Stomach smooth muscle (tissue), 2 donors: ENCODE measurements around the gene FOXO4.

Source experiments
- H3K27ac ChIP-seq: one replicate; pipeline ENCODE4 v1.7.0; 2013; ENCODE audit warnings: mild to moderate bottlenecking, low read length, inconsistent platforms
- H3K27me3 ChIP-seq, 2 donors: one replicate each; pipeline ENCODE4 v1.7.0; 2013; ENCODE audit warnings: low read length in 2 of 2; ENCODE audit not compliant: insufficient read depth in 2 of 2, control insufficient read depth in 1 of 2
- H3K36me3 ChIP-seq, 2 donors: one replicate each; pipeline ENCODE4 v1.7.0; 2013; ENCODE audit warnings: low read length in 2 of 2; ENCODE audit not compliant: control insufficient read depth in 2 of 2, insufficient read depth in 2 of 2
- H3K4me1 ChIP-seq: one replicate; pipeline ENCODE4 v1.7.0; 2013; ENCODE audit warnings: low read length; ENCODE audit not compliant: control insufficient read depth, insufficient read depth
- H3K4me3 ChIP-seq, 2 donors: one replicate each; pipeline ENCODE4 v1.7.0; 2013; ENCODE audit warnings: low read length in 2 of 2
- H3K9ac ChIP-seq, 2 donors: one replicate each; pipeline ENCODE4 v1.7.0; 2013; ENCODE audit warnings: low read length in 2 of 2, mild to moderate bottlenecking in 1 of 2
- H3K9me3 ChIP-seq, 2 donors: one replicate each; pipeline ENCODE4 v1.7.0; 2013; ENCODE audit warnings: low read length in 2 of 2; ENCODE audit not compliant: control insufficient read depth in 2 of 2
- donor health status: healthy.
- donor health status: Pancreatic carcinoma.

The FOXO4 gene

GRCh38 chrX:71143508-71143907 lies 47.9 kb downstream of the FOXO4 start:
- Histone ChIP-seq H3K9me3 (no peaks in the 10 kb centered on the region), H3K36me3 (peaks cover 13 to 16% of the 10 kb centered on the region in 2 donors), H3K27me3 (peaks cover 0 to 2% of the 10 kb centered on the region in 2 donors), H3K4me1 (peaks cover 19% of the 10 kb centered on the region), H3K27ac (no peak overlapping the region), H3K9ac (peak overlapping the region in 1 of 2 donors; percentile 21), H3K4me3 (no peak overlapping the region)

GRCh38 chrX:71144651-71145050 lies 49.0 kb downstream of the FOXO4 start, which contains the start of gene NLGN3:
Gene NLGN3, plus strand, starts transcription at chrX:71144841. Its CDS starts 2,909 bp downstream, at chrX:71147750.
- no peaks in the 10 kb centered on the region for H3K27me3 ChIP-seq
- peak within 1 kb of the TSS; percentile 32 to 57 for H3K4me3 ChIP-seq
- no peak within 1 kb of the TSS for H3K27ac ChIP-seq
- peaks cover 19% of the 10 kb centered on the region for H3K4me1 ChIP-seq
- H3K36me3 ChIP-seq, result peaks cover 7% of the 10 kb centered on the region in 2 donors
- no peak within 1 kb of the TSS for H3K9ac ChIP-seq
- no peaks in the 10 kb centered on the region for H3K9me3 ChIP-seq

- no peaks in the 10 kb centered on the region for H3K36me3 ChIP-seq
- H3K4me3 ChIP-seq, result no peak overlapping the region
- H3K9ac ChIP-seq, result no peak overlapping the region
- no peaks in the 10 kb centered on the region for H3K27me3 ChIP-seq
- no peaks in the 10 kb centered on the region for H3K9me3 ChIP-seq
- no peak overlapping the region for H3K27ac ChIP-seq
- peaks cover 19% of the 10 kb centered on the region for H3K4me1 ChIP-seq
Observed at GRCh38 chrX:71147496-71148277, 52.0 kb downstream of the FOXO4 start.

GRCh38 chrX:71148278-71148663 lies 52.6 kb downstream of the FOXO4 start:
- no peak overlapping the region for H3K9ac ChIP-seq
- no peaks in the 10 kb centered on the region for H3K9me3 ChIP-seq
- no peak overlapping the region for H3K27ac ChIP-seq
- peaks cover 0 to 2% of the 10 kb centered on the region in 2 donors for H3K27me3 ChIP-seq
- no peak overlapping the region for H3K4me3 ChIP-seq
- no peaks in the 10 kb centered on the region for H3K36me3 ChIP-seq
- peaks cover 17% of the 10 kb centered on the region for H3K4me1 ChIP-seq

- H3K4me3 ChIP-seq, result no peak overlapping the region
- peaks cover under 1% of the 10 kb centered on the region for H3K4me1 ChIP-seq
- H3K27ac ChIP-seq, result no peak overlapping the region
- H3K36me3 ChIP-seq, result no peaks in the 10 kb centered on the region
- H3K9me3 ChIP-seq, result no peaks in the 10 kb centered on the region
- no peak overlapping the region for H3K9ac ChIP-seq
- H3K27me3 ChIP-seq, result peaks cover 0 to 4% of the 10 kb centered on the region in 2 donors
Observed at GRCh38 chrX:71151366-71151765, 55.7 kb downstream of the FOXO4 start.
